Brain pericyte (primary cell): ENCODE measurements around the gene KRT35.
"Not testable (repeated sequence)": the region's sequence is repeated elsewhere in the genome, so short reads cannot be mapped to it uniquely, and the experiment has no call there.

Source experiments
- DNase-seq: peaks from one replicate; pipeline ENCODE4 v3.0.0-alpha.2; 2012; ENCODE audit warnings: low read depth, low spot score

KRT35 gene

GRCh38 chr17:41456204-41456603 is 24.7 kb downstream of the KRT35 start:
- DNase-seq: no peak

- DNase-seq: no peak
Observed at GRCh38 chr17:41455236-41455635, 25.7 kb downstream of the KRT35 start.

- DNase-seq: no peak
Observed at GRCh38 chr17:41453066-41453465, 27.9 kb downstream of the KRT35 start.

GRCh38 chr17:41452281-41452680 is 28.7 kb downstream of the KRT35 start:
- no peak for DNase-seq

- DNase-seq: no peak
Observed at GRCh38 chr17:41451154-41451728, 29.7 kb downstream of the KRT35 start.

- DNase-seq: no peak
Observed at GRCh38 chr17:41449008-41449407, 31.9 kb downstream of the KRT35 start.

GRCh38 chr17:41448506-41448905 is 32.4 kb downstream of the KRT35 start:
- no peak for DNase-seq

GRCh38 chr17:41446806-41447205 is 34.1 kb downstream of the KRT35 start:
- DNase-seq: no peak

GRCh38 chr17:41444640-41445039 is 36.3 kb downstream of the KRT35 start:
- no peak for DNase-seq

- no peak for DNase-seq
Observed at GRCh38 chr17:41444186-41444585, 36.8 kb downstream of the KRT35 start.

- DNase-seq: no peak
Observed at GRCh38 chr17:41442739-41443138, 38.2 kb downstream of the KRT35 start.

- no peak for DNase-seq
Observed at GRCh38 chr17:41440531-41441033, 40.4 kb downstream of the KRT35 start, which contains the start of gene KRT38. Gene KRT38 (minus strand): TSS chr17:41440983. CDS start chr17:41440921, 62 bp downstream.

- DNase-seq: no peak
Observed at GRCh38 chr17:41439375-41439774, 41.6 kb downstream of the KRT35 start.

GRCh38 chr17:41437769-41438168 is 43.2 kb downstream of the KRT35 start:
- no peak for DNase-seq

- no peak for DNase-seq
Observed at GRCh38 chr17:41437254-41437653, 43.7 kb downstream of the KRT35 start.

- DNase-seq: no peak
Observed at GRCh38 chr17:41434415-41434814, 46.5 kb downstream of the KRT35 start.

- no peak for DNase-seq
Observed at GRCh38 chr17:41434005-41434404, 46.9 kb downstream of the KRT35 start.

GRCh38 chr17:41433586-41433985 is 47.4 kb downstream of the KRT35 start:
- no peak for DNase-seq

GRCh38 chr17:41430376-41430775 is 50.6 kb downstream of the KRT35 start:
- DNase-seq: not testable (repeated sequence)

GRCh38 chr17:41429667-41430066 is 51.3 kb downstream of the KRT35 start:
- DNase-seq: no peak

- DNase-seq: no peak
Observed at GRCh38 chr17:41428591-41429291, 52.2 kb downstream of the KRT35 start.
